NCI-H1048 (cell line): Measurements from ENCODE around the gene YPEL2.

Experiments
- DNase-seq: peaks from one replicate; lab custom pipeline; 2025; lab: John Stamatoyannopoulos, UW

The YPEL2 gene

GRCh38 chr17:59434429-59434828, 103.0 kb downstream of the YPEL2 start:
- no peak for DNase-seq

GRCh38 chr17:59435238-59435637, 103.8 kb downstream of the YPEL2 start:
- DNase-seq = no peak

- DNase-seq = no peak
Observed at GRCh38 chr17:59436900-59437299, 105.4 kb downstream of the YPEL2 start.

GRCh38 chr17:59437791-59438281, 106.4 kb downstream of the YPEL2 start:
- DNase-seq = no peak

DNA sequence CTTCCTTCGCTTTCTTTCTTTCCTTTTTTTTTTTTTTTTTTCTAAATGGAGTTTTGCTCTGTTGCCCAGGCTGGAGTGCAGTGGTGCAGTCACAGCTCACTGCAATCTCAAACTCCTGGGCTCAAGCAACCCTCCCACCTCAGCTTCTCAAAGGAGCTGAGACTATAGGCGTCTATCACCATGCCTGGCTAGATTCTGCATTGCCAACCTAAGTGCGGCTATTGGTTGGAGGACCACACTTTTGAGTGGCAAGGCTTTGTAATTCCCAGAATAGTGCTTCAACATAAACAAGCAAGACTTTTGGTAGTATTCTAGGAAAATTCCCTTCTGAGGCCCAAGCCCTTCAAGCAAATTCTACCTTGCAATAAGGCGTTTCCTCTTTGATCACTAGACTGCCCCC, 107.8 kb downstream of the YPEL2 start:
- no peak for DNase-seq

DNA sequence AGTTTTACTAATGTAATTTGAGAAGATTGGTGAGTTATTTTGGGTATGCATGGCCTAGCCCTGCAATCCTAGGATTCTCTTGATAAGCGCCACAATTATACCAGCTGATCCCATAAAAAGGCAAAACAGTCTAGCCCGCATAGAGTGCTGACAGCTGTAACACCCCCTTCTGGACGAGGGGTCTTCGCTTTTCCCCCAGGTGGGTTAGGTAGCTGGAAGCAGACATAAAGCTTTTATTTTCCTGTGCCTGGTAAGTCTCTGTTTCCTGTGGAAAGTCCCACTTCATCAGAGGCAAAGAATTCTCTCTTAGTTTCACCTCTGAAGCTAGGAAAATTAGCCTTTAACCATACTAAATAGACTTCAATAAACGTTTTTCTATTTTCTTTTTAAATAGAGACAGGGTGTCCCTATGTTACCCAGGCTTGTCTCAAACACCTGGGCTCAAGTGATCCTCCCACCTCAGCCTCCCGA, 108.3 kb downstream of the YPEL2 start:
- no peak for DNase-seq

DNA sequence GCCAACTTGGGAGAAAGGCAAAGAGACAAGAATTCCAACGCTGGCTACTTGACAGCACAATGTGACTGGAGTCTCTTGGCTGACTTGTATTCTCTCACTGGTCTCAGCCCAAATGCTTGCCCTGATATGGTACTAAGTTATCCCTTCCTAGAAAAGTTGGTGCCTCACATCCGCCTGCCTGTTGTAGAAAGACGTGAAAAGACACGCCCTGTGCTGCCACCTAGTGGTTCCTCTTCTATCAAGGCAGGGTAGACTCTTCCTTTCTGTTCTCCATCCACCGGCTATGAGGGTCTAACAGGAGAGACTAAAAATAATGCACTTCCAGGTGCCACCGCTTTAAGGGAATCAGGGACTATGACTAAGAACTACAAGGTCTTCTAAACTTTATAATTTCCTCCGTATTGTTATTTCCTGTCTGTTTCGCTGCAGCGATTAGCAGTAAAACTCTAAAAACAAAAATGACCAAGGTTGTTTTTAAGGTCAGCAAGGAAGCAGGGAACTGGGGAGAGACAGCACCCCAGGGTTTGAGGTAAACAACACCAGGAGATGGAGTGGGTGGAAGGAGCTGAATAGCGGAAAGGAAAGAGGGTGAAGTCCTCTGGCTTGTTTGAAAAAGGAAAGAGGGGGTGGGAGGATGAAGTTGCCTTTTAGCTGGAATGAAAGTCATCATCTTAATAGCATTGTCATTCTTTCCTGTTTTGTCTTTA, 109.5 kb downstream of the YPEL2 start:
- peak; percentile 64 for DNase-seq

DNA sequence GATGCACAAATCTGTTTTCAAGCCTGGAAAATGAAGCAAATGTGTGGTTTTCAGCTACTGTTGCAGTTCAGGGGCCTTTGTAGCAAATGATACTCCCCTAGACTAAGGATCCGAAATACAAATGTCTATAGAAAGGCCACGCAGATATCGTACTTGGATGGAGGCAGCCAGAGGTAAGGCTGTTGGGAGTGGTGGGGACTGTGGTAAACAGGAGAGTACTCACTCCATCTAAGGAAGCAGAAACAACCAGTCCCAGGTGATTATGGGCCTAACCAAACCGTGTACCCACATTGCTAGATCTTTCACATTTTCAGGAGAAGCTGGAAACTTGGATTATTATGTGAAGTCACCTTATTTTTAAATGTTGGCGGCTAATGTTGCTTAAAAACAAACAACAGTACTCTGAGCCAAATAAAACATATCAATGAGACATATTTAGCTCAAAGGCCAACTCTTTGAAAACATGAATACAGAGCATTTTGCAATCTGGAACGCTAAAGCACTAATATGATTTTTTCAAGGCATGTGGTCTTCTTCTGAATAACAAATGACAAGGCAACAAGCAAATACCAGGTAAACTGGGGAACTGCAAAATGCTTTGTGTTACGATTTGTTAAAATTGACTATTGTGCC, 110.1 kb downstream of the YPEL2 start:
- no peak for DNase-seq

- no peak for DNase-seq
Observed at GRCh38 chr17:59443106-59443505, 111.7 kb downstream of the YPEL2 start.
